Uterus (tissue), 4 donors: ENCODE data around the gene GALNT9. TPM values are rescaled to one million over a fixed set of nuclear protein-coding genes. Genes with fewer than 3 reads are reported as not detected.

Experiments
- DNase-seq, 2 donors: peaks; one replicate each; pipeline ENCODE4 v3.0.0-alpha.2; 2019 to 2020
- H3K27ac ChIP-seq, 2 donors: fragments of 200-600 bp; sonication (generic); 1 replicate in 1 of 2; 2 replicates in 1 of 2; pipeline ENCODE4 v1.5.1; 2016 to 2018
- H3K27me3 ChIP-seq, 2 donors: fragments of 200-600 bp; sonication (generic); one replicate each; pipeline ENCODE4 v1.5.1; 2018 to 2019; ENCODE audit warnings: control low read depth in 1 of 2
- H3K36me3 ChIP-seq, 2 donors: fragments of 200-600 bp; sonication (generic); one replicate each; pipeline ENCODE4 v1.5.1; 2019; ENCODE audit warnings: control low read depth in 1 of 2
- H3K4me1 ChIP-seq, 2 donors: fragments of 200-600 bp; sonication (generic); one replicate each; pipeline ENCODE4 v1.5.1; 2018 to 2019; ENCODE audit warnings: control low read depth in 1 of 2
- H3K4me3 ChIP-seq, 2 donors: fragments of 200-600 bp; sonication (generic); 1 replicate in 1 of 2; 2 replicates in 1 of 2; pipeline ENCODE4 v1.5.1; 2018 to 2019; ENCODE audit warnings: mild to moderate bottlenecking in 1 of 2
- H3K9me3 ChIP-seq, 2 donors: fragments of 200-600 bp; sonication (generic); one replicate each; pipeline ENCODE4 v1.5.1; 2019; ENCODE audit warnings: control low read depth in 1 of 2
- POLR2A ChIP-seq, 2 donors: fragments of 450-650 bp; IDR thresholded peaks; one replicate each; pipeline ENCODE4 v1.6.1; 2016; ENCODE audit warnings: antibody characterized with exemption in 2 of 2, mild to moderate bottlenecking in 1 of 2, moderate library complexity in 1 of 2
- intact Hi-C: fragments of 100-400 bp; cut with DNase I; formaldehyde crosslinking; loops from one replicate; pipeline ENCODE4 v1.15.1; 2023; ENCODE audit warnings: low total_unique reads
- total RNA-seq, 4 donors: library from RNA; depleted of rRNA in 3 of 4; stranded (reverse); fragments of >200 nt in 3 of 4; gene quantifications; one replicate each; pipeline versions ENCODE4 v1.1.0 to v1.2.4, GENCODE V29; 2014 to 2023
- TF ChIP-seq, protein P1 (sequence below), 4 experiments: fragments of 200-600 bp in 2 of 4; fragments of 450-650 bp in 2 of 4; sonication (generic) in 2 of 4; IDR thresholded peaks; one replicate each; pipeline ENCODE4 v1.5.1; 2016 to 2019; ENCODE audit warnings: antibody characterized with exemption in 4 of 4, mild to moderate bottlenecking in 2 of 4, moderate library complexity in 1 of 4
- donor health status: DM: yes; HTN: yes; CAD: no.

Gene GALNT9
- total RNA-seq, 4 donors from 2014 or later, result 1.5 to 4.3 TPM; not detected in 2

DNA sequence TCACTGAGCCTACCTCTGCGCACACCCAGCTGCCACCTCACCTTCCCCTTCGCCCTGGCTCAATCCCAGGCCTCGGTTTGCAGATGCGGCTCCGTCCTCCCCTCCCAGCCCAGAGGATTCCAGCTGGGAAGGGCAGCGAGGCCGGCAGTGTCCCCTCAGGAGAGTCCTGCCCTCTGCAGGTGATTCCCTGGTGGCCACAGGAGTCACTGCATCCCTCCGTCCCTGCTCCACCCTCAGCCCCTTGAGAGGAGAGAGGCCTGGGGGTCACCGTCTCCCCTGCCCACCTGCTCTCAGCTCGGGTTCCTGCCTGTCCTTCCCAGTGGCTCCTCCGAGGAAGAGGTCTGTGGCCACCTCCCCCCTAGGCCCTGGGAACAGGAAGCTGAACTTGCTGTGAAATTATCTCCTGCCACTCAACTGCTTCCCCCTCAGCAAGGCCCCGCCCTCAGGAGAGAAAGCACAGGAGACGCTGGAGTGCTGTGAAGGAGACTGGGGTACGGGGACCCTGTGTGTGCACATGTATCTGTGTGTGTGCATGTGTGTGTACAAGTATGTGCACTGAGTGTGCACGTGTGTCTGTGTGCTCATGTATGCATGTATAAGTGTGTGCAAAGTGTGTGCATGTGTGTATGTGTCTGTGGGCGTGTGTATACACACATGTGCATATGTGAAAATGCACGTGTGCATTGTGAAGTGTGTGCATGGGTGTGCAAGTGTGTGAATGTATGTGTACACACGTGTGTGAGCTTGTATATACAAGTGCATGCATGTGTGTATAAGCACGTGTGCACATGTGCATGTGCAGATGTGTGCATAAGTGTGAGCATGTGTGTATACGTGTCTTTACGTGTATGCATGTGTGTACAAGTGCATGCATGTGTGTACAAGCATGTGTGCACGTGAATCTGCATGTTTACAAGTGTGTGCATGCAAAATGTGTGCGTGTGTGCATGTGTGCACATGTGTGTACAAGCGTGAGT lies 13.2 kb upstream of the GALNT9 start:
- Histone ChIP-seq H3K9me3 (no peaks in the 10 kb centered on the region), H3K27me3 (no peaks in the 10 kb centered on the region), H3K27ac (no peak overlapping the region), H3K4me1 (no peaks in the 10 kb centered on the region), H3K4me3 (no peak overlapping the region), H3K36me3 (no peaks in the 10 kb centered on the region)
- TF ChIP-seq POLR2A (IDR thresholded peaks at IDR 0.05), result no peak
- TF ChIP-seq, protein P1, sequence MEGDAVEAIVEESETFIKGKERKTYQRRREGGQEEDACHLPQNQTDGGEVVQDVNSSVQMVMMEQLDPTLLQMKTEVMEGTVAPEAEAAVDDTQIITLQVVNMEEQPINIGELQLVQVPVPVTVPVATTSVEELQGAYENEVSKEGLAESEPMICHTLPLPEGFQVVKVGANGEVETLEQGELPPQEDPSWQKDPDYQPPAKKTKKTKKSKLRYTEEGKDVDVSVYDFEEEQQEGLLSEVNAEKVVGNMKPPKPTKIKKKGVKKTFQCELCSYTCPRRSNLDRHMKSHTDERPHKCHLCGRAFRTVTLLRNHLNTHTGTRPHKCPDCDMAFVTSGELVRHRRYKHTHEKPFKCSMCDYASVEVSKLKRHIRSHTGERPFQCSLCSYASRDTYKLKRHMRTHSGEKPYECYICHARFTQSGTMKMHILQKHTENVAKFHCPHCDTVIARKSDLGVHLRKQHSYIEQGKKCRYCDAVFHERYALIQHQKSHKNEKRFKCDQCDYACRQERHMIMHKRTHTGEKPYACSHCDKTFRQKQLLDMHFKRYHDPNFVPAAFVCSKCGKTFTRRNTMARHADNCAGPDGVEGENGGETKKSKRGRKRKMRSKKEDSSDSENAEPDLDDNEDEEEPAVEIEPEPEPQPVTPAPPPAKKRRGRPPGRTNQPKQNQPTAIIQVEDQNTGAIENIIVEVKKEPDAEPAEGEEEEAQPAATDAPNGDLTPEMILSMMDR (IDR thresholded peaks at IDR 0.05), result no peak
- no peak for DNase-seq
- intact Hi-C loops, result no loop called here

DNA sequence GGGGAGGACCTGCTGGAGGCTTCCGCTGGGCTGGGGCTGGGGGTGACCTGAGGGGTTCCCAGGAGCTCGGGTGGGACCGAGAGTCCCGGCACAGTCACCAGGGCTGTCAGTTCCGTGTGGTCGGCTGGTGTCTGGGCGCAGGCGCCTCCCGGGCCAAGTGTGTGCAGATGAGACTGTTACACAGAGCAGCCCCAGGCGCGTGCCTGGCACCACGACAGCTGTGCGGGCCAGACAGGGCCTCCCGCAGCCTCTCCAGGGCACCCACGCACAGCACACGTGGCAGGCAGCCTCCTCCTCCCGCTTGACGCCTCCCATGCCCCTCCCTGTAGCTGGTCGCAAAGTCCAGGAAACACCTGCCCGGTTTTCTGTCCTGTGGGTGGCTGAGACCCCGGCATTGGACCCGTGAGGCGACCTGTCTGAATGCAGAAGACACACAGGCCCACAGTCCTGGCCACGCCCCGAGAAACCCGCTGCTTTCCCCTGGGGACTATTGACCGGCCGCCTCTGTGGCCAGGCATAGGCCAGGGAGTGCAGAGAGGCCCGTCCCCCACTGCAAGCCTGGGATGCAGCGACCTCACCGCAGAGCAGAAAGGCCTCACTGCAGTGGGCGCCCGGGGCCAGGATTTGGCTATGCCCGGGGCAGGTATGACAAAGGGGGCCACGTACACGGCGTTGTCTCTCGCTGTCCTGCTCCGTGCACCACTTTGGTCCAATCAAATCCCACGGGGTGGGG lies 12.1 kb upstream of the GALNT9 start:
- Histone ChIP-seq H3K27ac (no peak overlapping the region), H3K4me1 (no peaks in the 10 kb centered on the region), H3K27me3 (no peaks in the 10 kb centered on the region), H3K9me3 (peaks cover 0 to 2% of the 10 kb centered on the region in 2 donors), H3K4me3 (no peak overlapping the region), H3K36me3 (no peaks in the 10 kb centered on the region)
- no peak for DNase-seq
- no peak for TF ChIP-seq POLR2A (IDR thresholded peaks at IDR 0.05)
- TF ChIP-seq, protein P1 (IDR thresholded peaks at IDR 0.05), result no peak
- intact Hi-C loops, result no loop called here

DNA sequence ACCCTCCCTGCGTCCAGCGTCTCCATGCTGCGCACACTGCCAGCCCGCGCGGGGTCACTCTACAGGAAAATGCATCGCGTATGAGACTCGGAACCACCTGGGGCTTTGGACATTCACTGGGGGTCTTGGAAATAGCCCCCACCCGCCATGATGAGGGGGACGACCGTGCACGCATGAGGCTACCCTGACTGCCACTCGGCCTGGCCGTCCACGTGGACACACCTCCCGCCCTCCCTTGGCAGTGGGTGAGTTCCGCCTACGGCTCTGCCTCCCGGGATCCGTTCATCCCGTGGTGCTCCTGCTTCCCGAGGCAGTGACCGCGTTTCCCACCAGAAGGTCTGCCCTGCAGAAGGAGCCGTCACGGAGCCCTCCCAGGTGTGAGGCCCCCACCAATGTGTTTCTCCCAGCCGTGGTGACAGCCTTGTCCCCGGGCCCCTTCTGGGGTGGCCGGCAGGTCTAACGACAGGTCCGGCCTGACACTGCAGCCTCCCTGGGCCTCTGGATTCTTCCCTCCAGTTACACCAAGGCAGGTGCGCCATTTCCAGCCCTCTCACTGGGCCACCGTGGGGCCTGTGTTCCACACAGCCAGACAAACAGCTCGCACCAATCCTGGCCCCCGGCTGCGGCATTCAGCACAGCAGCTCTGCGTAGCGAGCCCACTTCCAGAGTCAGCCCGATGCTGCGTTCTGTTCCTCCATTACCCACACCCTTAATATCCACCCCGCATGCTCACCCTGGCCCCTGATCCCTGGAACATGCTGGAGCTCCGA lies 11.1 kb upstream of the GALNT9 start:
- TF ChIP-seq, protein P1 (IDR thresholded peaks at IDR 0.05), result no peak
- no peak for TF ChIP-seq POLR2A (IDR thresholded peaks at IDR 0.05)
- DNase-seq, result no peak
- Histone ChIP-seq H3K4me3 (no peak overlapping the region), H3K9me3 (peaks cover 0 to 2% of the 10 kb centered on the region in 2 donors), H3K36me3 (no peaks in the 10 kb centered on the region), H3K27ac (no peak overlapping the region), H3K4me1 (no peaks in the 10 kb centered on the region), H3K27me3 (no peaks in the 10 kb centered on the region)
- intact Hi-C loops, result no loop called here

DNA sequence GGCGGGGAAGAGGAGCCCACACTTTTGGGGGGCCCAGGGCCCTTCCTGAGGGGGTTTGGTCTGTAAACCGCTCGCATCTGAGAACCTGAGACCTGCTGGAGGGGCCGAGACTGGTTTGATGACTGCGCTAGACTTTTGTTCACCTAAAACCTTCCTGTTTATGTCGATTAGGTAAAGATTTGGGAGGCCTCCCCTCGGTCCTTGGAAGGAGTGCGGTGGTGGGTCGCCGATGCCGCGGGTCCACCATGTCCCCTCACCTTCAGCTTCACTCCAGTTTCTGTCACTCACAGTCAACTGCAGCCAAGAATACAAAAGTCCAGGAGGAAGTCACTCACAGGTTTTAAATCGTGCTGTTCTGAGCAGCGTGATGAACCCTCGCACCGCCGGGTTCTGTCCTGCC lies 10.5 kb upstream of the GALNT9 start:
- H3K4me1 ChIP-seq, result no peaks in the 10 kb centered on the region
- TF ChIP-seq, protein P1 (IDR thresholded peaks at IDR 0.05), result no peak
- no peak for TF ChIP-seq POLR2A (IDR thresholded peaks at IDR 0.05)
- no peaks in the 10 kb centered on the region for H3K27me3 ChIP-seq
- H3K36me3 ChIP-seq, result no peaks in the 10 kb centered on the region
- no peak overlapping the region for H3K4me3 ChIP-seq
- intact Hi-C loops, result no loop called here
- DNase-seq, result no peak
- H3K9me3 ChIP-seq, result peaks cover 0 to 2% of the 10 kb centered on the region in 2 donors
- H3K27ac ChIP-seq, result no peak overlapping the region
